Esophagus muscularis mucosa (tissue), 4 donors: ENCODE results near the gene ZBTB7C.

Experiments used
- CTCF ChIP-seq, 3 experiments: fragments of 200-600 bp in 2 of 3; fragments of 450-650 bp in 1 of 3; sonication (generic) in 2 of 3; IDR thresholded peaks; one replicate each; pipeline ENCODE4 v1.5.1; 2017 to 2019; ENCODE audit warnings: antibody characterized with exemption in 3 of 3, mild to moderate bottlenecking in 2 of 3, moderate library complexity in 1 of 3
- EP300 ChIP-seq: sonication (generic); formaldehyde crosslinking; IDR thresholded peaks from one replicate; pipeline ENCODE4 v1.6.1; 2017; ENCODE audit warnings: antibody characterized with exemption
- POLR2A ChIP-seq: fragments of 450-650 bp; IDR thresholded peaks from one replicate; pipeline ENCODE4 v1.6.1; 2017; ENCODE audit warnings: antibody characterized with exemption, moderate library complexity, mild to moderate bottlenecking, low read depth

- TF ChIP-seq POLR2A (no peak), EP300 (no peak), CTCF (IDR thresholded peaks at IDR 0.05) (no peak)
Measured at GRCh38 chr18:48018851-48019250, 390.3 kb downstream of the ZBTB7C start.
